Kidney epithelial cell (primary cell): ENCODE data around the gene UBQLN4. TPM values are rescaled to one million over a fixed set of nuclear protein-coding genes. Genes with fewer than 3 reads are reported as not detected.

ENCODE experiments used
- DNase-seq: peaks from one replicate; pipeline ENCODE4 v3.0.0-alpha.2; 2010; ENCODE audit warnings: low read depth
- H3K27me3 ChIP-seq: 2 replicates; pipeline ENCODE4 v1.6.0; 2011; ENCODE audit warnings: low read length; ENCODE audit not compliant: control insufficient read depth, insufficient read depth
- H3K36me3 ChIP-seq: 2 replicates; pipeline ENCODE4 v1.5.1; 2011; ENCODE audit warnings: low read length; ENCODE audit not compliant: control insufficient read depth, insufficient read depth
- H3K4me3 ChIP-seq: 2 replicates; pipeline ENCODE4 v1.5.1; 2011; ENCODE audit warnings: low read depth, mild to moderate bottlenecking, control low read depth, low read length
- CTCF ChIP-seq: IDR thresholded peaks from 2 replicates; pipeline ENCODE4 v1.5.1; 2011; ENCODE audit warnings: mild to moderate bottlenecking, moderate library complexity, low read length, control low read depth, inconsistent platforms; ENCODE audit not compliant: insufficient read depth, poor library complexity, severe bottlenecking
- total RNA-seq: library from RNA; depleted of rRNA; stranded (reverse); fragments of >200 nt; gene quantifications from 2 replicates; pipeline ENCODE4 v1.2.3, GENCODE V29; 2015

The UBQLN4 gene
- total RNA-seq, 1 donor from 2014 or later, result 28.2 TPM

- H3K36me3 ChIP-seq, result no peaks in the 10 kb centered on the region
- no peak overlapping the region for H3K4me3 ChIP-seq
- H3K27me3 ChIP-seq, result no peaks in the 10 kb centered on the region
- DNase-seq, result no peak
- TF ChIP-seq CTCF, result no peak
Measured at GRCh38 chr1:156069490-156070455, 16.2 kb upstream of the UBQLN4 start.

DNA sequence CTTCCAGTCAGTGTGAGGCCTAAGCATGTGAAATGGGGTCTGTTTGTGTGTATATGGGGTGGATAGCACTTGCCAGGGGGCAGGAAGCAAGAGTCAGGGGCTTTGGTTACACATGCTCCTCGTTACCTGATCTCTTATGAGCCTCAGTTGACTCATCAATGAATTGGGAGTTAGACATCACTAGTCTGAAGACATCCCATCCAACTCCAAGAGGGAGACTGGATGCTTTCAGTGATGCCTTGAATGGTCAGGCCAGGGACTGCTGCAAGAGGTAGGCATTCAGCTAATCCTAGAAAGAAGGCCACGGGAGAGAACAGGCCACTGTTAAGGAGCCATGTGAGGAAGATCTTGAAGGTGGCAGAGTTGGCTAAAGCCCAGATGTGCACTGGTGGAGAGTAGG lies 13.7 kb upstream of the UBQLN4 start:
- H3K36me3 ChIP-seq, result no peaks in the 10 kb centered on the region
- H3K4me3 ChIP-seq, result no peak overlapping the region
- no peaks in the 10 kb centered on the region for H3K27me3 ChIP-seq
- no peak for DNase-seq
- no peak for TF ChIP-seq CTCF

- no peaks in the 10 kb centered on the region for H3K27me3 ChIP-seq
- no peak for DNase-seq
- H3K36me3 ChIP-seq, result no peaks in the 10 kb centered on the region
- no peak for TF ChIP-seq CTCF
- no peak overlapping the region for H3K4me3 ChIP-seq
Measured at GRCh38 chr1:156065871-156066270, 12.3 kb upstream of the UBQLN4 start.

- no peaks in the 10 kb centered on the region for H3K27me3 ChIP-seq
- no peak overlapping the region for H3K4me3 ChIP-seq
- no peak for DNase-seq
- TF ChIP-seq CTCF, result no peak
- H3K36me3 ChIP-seq, result no peaks in the 10 kb centered on the region
Measured at GRCh38 chr1:156065212-156065611, 11.6 kb upstream of the UBQLN4 start.

DNA sequence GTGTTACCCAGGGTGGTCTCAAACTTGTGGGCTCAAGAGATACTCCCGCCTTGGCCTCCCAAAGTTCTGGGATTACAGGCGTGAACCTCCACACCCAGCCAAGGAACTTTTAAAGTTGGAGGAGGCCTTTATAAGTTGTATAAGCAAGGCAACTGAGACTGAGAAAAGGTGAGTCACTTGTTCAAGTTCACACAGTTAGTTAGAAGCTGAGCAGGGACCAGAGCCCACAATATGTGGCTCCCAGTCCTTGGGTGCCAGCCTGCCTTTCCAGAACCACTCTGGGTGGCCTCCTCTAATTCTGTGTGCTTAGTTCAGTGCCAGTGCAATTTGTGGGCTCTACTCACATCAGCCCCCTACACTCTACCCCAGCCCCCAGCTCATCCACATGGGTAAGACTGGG lies 11.0 kb upstream of the UBQLN4 start:
- no peak for DNase-seq
- Histone ChIP-seq H3K4me3 (no peak overlapping the region), H3K36me3 (no peaks in the 10 kb centered on the region), H3K27me3 (no peaks in the 10 kb centered on the region)
- TF ChIP-seq CTCF, result no peak

DNA sequence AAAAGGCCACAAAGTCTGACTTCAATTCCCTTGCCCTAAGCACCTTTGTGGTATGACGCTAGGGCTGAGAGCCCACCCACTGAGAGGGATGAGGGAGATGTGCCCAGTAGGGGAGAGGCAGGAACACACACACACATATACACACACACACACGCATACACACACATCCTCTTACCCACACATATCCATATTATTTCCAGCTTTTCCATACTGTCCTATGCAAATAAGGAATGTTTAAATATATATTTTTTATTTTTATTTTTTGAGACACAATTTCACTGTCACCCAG lies 10.3 kb upstream of the UBQLN4 start:
- Histone ChIP-seq H3K27me3 (no peaks in the 10 kb centered on the region), H3K4me3 (no peak overlapping the region), H3K36me3 (no peaks in the 10 kb centered on the region)
- no peak for TF ChIP-seq CTCF
- no peak for DNase-seq
